IMR-90 (cell line): ENCODE measurements around the gene MYCBP2. TPM values are rescaled to one million over a fixed set of nuclear protein-coding genes. Genes with fewer than 3 reads are reported as not detected.

Experiments
- ATAC-seq: fragments of 200-7000 bp; cut with Tn5 transposase; 2 replicates; pipeline ENCODE4 v1.9.1; 2020; ENCODE audit warnings: low read depth, mild to moderate bottlenecking, moderate library complexity
- BruUV-seq: library from RNA; stranded (reverse); fragments of 400-500 nt; replicated peaks from 2 replicates; lab custom pipeline; 2021; lab: Mats Ljungman, UMichigan
- CTCF ChIA-PET: fragments of 300-600 bp; formaldehyde crosslinking; extraction: SDS; loops from one replicate; lab custom pipeline; 2021; ENCODE audit warnings: antibody characterized with exemption; lab: Yijun Ruan, JAX
- POLR2A ChIA-PET: fragments of 300-600 bp; sonication (Branson Sonifier 250); formaldehyde crosslinking; loops from one replicate; lab custom pipeline; 2022; ENCODE audit warnings: antibody characterized with exemption; ENCODE audit not compliant: unreplicated experiment; lab: Charles Lee
- DNase-seq: peaks from one replicate; pipeline ENCODE4 v3.0.0; 2013
- H2AFZ ChIP-seq: replicated peaks from 2 replicates; pipeline ENCODE3; 2013; ENCODE audit warnings: low read length, mild to moderate bottlenecking; ENCODE audit not compliant: poor library complexity
- H2AK5ac ChIP-seq: 2 replicates; pipeline ENCODE4 v1.6.1; 2013; ENCODE audit warnings: low read depth, low read length, inconsistent platforms
- H2AK9ac ChIP-seq: replicated peaks from 2 replicates; pipeline ENCODE3; 2013; ENCODE audit warnings: mild to moderate bottlenecking, low read depth, low read length, moderate library complexity; ENCODE audit not compliant: poor library complexity
- H2BK120ac ChIP-seq: 2 replicates; pipeline ENCODE4 v1.6.1; 2013; ENCODE audit warnings: low read depth, low read length, inconsistent platforms
- H2BK15ac ChIP-seq: 3 replicates; pipeline ENCODE4 v1.6.1; 2013; ENCODE audit warnings: low read depth, low read length, inconsistent platforms
- H2BK20ac ChIP-seq: 2 replicates; pipeline ENCODE4 v1.6.1; 2013; ENCODE audit warnings: low read depth, mild to moderate bottlenecking, inconsistent platforms, low read length, moderate library complexity
- H2BK5ac ChIP-seq: 2 replicates; pipeline ENCODE4 v1.6.1; 2013; ENCODE audit warnings: mild to moderate bottlenecking, low read depth, low read length, inconsistent platforms; ENCODE audit not compliant: poor library complexity, severe bottlenecking
- H3K14ac ChIP-seq: replicated peaks from 2 replicates; pipeline ENCODE4 v1.6.1; 2013; ENCODE audit warnings: low read depth, low read length, inconsistent platforms
- H3K18ac ChIP-seq: 2 replicates; pipeline ENCODE4 v1.6.1; 2013; ENCODE audit warnings: low read depth, low read length, control low read depth
- H3K23ac ChIP-seq: 2 replicates; pipeline ENCODE4 v1.6.1; 2013; ENCODE audit warnings: low read depth, low read length, inconsistent platforms
- H3K27ac ChIP-seq: 2 replicates; pipeline ENCODE4 v1.5.1; 2013; ENCODE audit warnings: mild to moderate bottlenecking, control low read depth, low read length; ENCODE audit not compliant: insufficient read depth
- H3K27me3 ChIP-seq: 2 replicates; pipeline ENCODE4 v1.6.1; 2013; ENCODE audit warnings: low read length; ENCODE audit not compliant: control insufficient read depth, insufficient read depth
- H3K36me3 ChIP-seq: 2 replicates; pipeline ENCODE4 v1.6.1; 2013; ENCODE audit warnings: low read length, mixed read lengths; ENCODE audit not compliant: control insufficient read depth, insufficient read depth
- H3K4ac ChIP-seq: 2 replicates; pipeline ENCODE4 v1.6.1; 2013; ENCODE audit warnings: low read depth, low read length, inconsistent platforms
- H3K4me1 ChIP-seq: 2 replicates; pipeline ENCODE4 v1.6.1; 2013; ENCODE audit warnings: low read length, mixed read lengths; ENCODE audit not compliant: control insufficient read depth, insufficient read depth
- H3K4me2 ChIP-seq: 2 replicates; pipeline ENCODE4 v1.6.1; 2013; ENCODE audit warnings: low read depth, mild to moderate bottlenecking, control low read depth, low read length, moderate library complexity
- H3K4me3 ChIP-seq: 2 replicates; pipeline ENCODE4 v1.5.1; 2013; ENCODE audit warnings: low read depth, mild to moderate bottlenecking, control low read depth, low read length, moderate library complexity; ENCODE audit not compliant: insufficient read depth
- H3K56ac ChIP-seq: 2 replicates; pipeline ENCODE4 v1.6.1; 2013; ENCODE audit warnings: low read length, inconsistent platforms; ENCODE audit not compliant: insufficient read depth; ENCODE audit errors: extremely low read depth
- H3K79me1 ChIP-seq, 2 experiments: 2 replicates each; pipeline ENCODE4 v1.6.1; 2013; ENCODE audit warnings: low read length in 2 of 2, inconsistent platforms in 1 of 2, low read depth in 1 of 2
- H3K9ac ChIP-seq: 2 replicates; pipeline ENCODE4 v1.6.1; 2013; ENCODE audit warnings: low read depth, low read length, control low read depth
- H3K9me1 ChIP-seq: 2 replicates; pipeline ENCODE4 v1.6.1; 2013; ENCODE audit warnings: low read length, inconsistent platforms; ENCODE audit not compliant: insufficient read depth
- H3K9me3 ChIP-seq: 2 replicates; pipeline ENCODE4 v1.6.1; 2013; ENCODE audit warnings: low read length; ENCODE audit not compliant: control insufficient read depth, insufficient read depth
- H4K20me1 ChIP-seq: 2 replicates; pipeline ENCODE4 v1.6.1; 2013; ENCODE audit warnings: low read length, inconsistent platforms; ENCODE audit not compliant: insufficient read depth
- H4K5ac ChIP-seq: 2 replicates; pipeline ENCODE4 v1.6.1; 2013; ENCODE audit warnings: mild to moderate bottlenecking, low read depth, low read length, control low read depth
- H4K8ac ChIP-seq, 2 experiments: 2 replicates each; pipeline ENCODE4 v1.6.1; 2013; ENCODE audit warnings: low read depth in 2 of 2, low read length in 2 of 2, control low read depth in 1 of 2, inconsistent platforms in 1 of 2
- H4K91ac ChIP-seq: 2 replicates; pipeline ENCODE4 v1.6.1; 2013; ENCODE audit warnings: low read depth, low read length, inconsistent platforms; ENCODE audit not compliant: insufficient read depth
- BHLHE40 ChIP-seq: fragments of 150-350 bp; IDR thresholded peaks from 2 replicates; pipeline ENCODE4 v1.6.1; 2016; ENCODE audit warnings: mild to moderate bottlenecking, low read depth, low read length
- FOS ChIP-seq: fragments of 150-350 bp; IDR thresholded peaks from 2 replicates; pipeline ENCODE4 v1.6.1; 2016; ENCODE audit warnings: low read depth, low read length
- MXI1 ChIP-seq: IDR thresholded peaks from 2 replicates; pipeline ENCODE4 v1.6.1; 2012; ENCODE audit warnings: low read depth, mild to moderate bottlenecking, low read length, moderate library complexity, borderline replicate concordance
- NFE2L2 ChIP-seq: fragments of 150-350 bp; IDR thresholded peaks from 2 replicates; pipeline ENCODE4 v1.6.1; 2016; ENCODE audit warnings: low read depth, mild to moderate bottlenecking, low read length
- SMC3 ChIP-seq: fragments of 150-350 bp; IDR thresholded peaks from 2 replicates; pipeline ENCODE4 v1.6.1; 2016; ENCODE audit warnings: low read depth, mild to moderate bottlenecking, antibody characterized with exemption, low read length, moderate library complexity
- WGBS, 2 experiments: methylation state at CpG; one replicate each; pipeline versions ENCODE4 v1.1.5 to v1.1.7; 2013; ENCODE audit warnings: missing lambda C conversion rate in 2 of 2; ENCODE audit not compliant: insufficient read length in 1 of 2; ENCODE audit errors: extremely low coverage in 2 of 2; 5-methylcytosine and 5-hydroxymethylcytosine counted together
- dilution Hi-C: fragments of 300-500 bp; cut with HindIII; formaldehyde crosslinking; loops from one replicate; pipeline ENCODE4 v1.14.3; 2018; ENCODE audit warnings: low sequenced_read_pairs; ENCODE audit not compliant: unreplicated experiment
- in situ Hi-C: fragments of 300-500 bp; cut with MboI; formaldehyde crosslinking; loops from 3 replicates; pipeline ENCODE4 v1.14.3; 2019; ENCODE audit warnings: low sequenced_read_pairs, inconsistent platforms, mixed read lengths
- intact Hi-C: fragments of 100-400 bp; cut with micrococcal nuclease; formaldehyde crosslinking; loops from 2 replicates; pipeline ENCODE4 v1.10.0; 2022
- polyA plus RNA-seq, 3 experiments: library from polyadenylated mRNA; depleted of rRNA; stranded (reverse); fragments of >200 nt; gene quantifications; 2 replicates each; pipeline ENCODE4 v1.2.3, GENCODE V29; 2012; ENCODE audit warnings: low replicate concordance in 1 of 3
- total RNA-seq: library from RNA; depleted of rRNA; stranded (reverse); fragments of >200 nt; gene quantifications from 2 replicates; pipeline ENCODE4 v1.2.3, GENCODE V29; 2012
- TF ChIP-seq, protein P1 (sequence below): fragments of 150-350 bp; IDR thresholded peaks from 2 replicates; pipeline ENCODE4 v1.6.1; 2017; ENCODE audit warnings: mild to moderate bottlenecking, antibody characterized with exemption, low read length, low read depth
- TF ChIP-seq, protein P2 (sequence below): conservative IDR thresholded peaks from 2 replicates; pipeline ENCODE4 v1.5.1; 2012; ENCODE audit warnings: mild to moderate bottlenecking, low read depth, low read length, improper control_type of control experiment

The MYCBP2 gene
- total and polyA plus RNA-seq, 2 of the 4 experiments (the other 2 are of a cell fraction): 20.1 to 43.2 TPM

DNA sequence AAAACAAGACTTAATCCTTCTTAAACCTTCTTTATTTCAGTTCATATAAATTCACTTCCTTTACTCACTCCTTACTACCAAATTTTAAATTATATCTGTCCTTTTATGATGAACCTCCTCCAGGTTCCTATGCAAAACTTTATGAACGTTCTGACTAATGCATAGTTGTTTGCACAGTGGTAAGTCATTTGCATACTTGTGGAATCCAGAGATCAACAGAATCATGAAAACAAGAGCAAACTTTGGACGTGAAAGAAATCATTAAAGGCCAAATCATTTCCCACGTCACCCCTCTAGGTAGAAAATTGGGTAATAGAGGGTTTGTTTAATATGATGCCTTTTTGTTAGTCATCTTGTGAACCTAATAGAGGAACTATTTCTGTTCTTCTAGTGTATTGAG, 32.3 kb upstream of the MYCBP2 start:
- in situ Hi-C loops: no loop called here
- TF ChIP-seq BHLHE40 (no peak), MXI1 (no peak), NFE2L2 (no peak), FOS (no peak), SMC3 (no peak)
- TF ChIP-seq, protein P1, sequence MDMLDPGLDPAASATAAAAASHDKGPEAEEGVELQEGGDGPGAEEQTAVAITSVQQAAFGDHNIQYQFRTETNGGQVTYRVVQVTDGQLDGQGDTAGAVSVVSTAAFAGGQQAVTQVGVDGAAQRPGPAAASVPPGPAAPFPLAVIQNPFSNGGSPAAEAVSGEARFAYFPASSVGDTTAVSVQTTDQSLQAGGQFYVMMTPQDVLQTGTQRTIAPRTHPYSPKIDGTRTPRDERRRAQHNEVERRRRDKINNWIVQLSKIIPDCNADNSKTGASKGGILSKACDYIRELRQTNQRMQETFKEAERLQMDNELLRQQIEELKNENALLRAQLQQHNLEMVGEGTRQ: no peak
- TF ChIP-seq, protein P2, sequence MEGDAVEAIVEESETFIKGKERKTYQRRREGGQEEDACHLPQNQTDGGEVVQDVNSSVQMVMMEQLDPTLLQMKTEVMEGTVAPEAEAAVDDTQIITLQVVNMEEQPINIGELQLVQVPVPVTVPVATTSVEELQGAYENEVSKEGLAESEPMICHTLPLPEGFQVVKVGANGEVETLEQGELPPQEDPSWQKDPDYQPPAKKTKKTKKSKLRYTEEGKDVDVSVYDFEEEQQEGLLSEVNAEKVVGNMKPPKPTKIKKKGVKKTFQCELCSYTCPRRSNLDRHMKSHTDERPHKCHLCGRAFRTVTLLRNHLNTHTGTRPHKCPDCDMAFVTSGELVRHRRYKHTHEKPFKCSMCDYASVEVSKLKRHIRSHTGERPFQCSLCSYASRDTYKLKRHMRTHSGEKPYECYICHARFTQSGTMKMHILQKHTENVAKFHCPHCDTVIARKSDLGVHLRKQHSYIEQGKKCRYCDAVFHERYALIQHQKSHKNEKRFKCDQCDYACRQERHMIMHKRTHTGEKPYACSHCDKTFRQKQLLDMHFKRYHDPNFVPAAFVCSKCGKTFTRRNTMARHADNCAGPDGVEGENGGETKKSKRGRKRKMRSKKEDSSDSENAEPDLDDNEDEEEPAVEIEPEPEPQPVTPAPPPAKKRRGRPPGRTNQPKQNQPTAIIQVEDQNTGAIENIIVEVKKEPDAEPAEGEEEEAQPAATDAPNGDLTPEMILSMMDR: no peak
- Histone ChIP-seq H2BK15ac (no peak overlapping the region), H4K5ac (no peak overlapping the region), H3K36me3 (no peaks in the 10 kb centered on the region), H3K18ac (no peak overlapping the region), H3K27ac (no peak overlapping the region), H2BK5ac (no peak overlapping the region), H4K91ac (no peak overlapping the region), H3K4ac (no peak overlapping the region), H2BK20ac (no peak overlapping the region), H3K4me1 (no peaks in the 10 kb centered on the region), H2BK120ac (no peak overlapping the region), H3K9me3 (no peaks in the 10 kb centered on the region), H2AK9ac (no peak overlapping the region), H2AFZ (no peak overlapping the region), H3K4me2 (no peak overlapping the region), H3K23ac (no peak overlapping the region), H2AK5ac (no peak overlapping the region), H3K9me1 (no peaks in the 10 kb centered on the region), H4K20me1 (no peaks in the 10 kb centered on the region), H3K79me1 (no peaks in the 10 kb centered on the region), H4K8ac (no peak overlapping the region), H3K9ac (no peak overlapping the region), H3K27me3 (peaks cover 8% of the 10 kb centered on the region), H3K4me3 (no peak overlapping the region), H3K14ac (no peak overlapping the region), H3K56ac (no peak overlapping the region)
- CTCF ChIA-PET: no interaction called here
- POLR2A ChIA-PET: no interaction called here
- no CpG with 5 or more reads among the region's 3 CpGs for WGBS, 2 experiments
- ATAC-seq (no peak), DNase-seq (peak; percentile 1)
- dilution Hi-C loops: no loop called here
- intact Hi-C loops: no loop called here
- BruUV-seq: no TSS peak
